ENCODE results near the gene ITGA4.

ITGA4 gene

GRCh38 chr2:181420259-181421130 lies 36.7 kb upstream of the ITGA4 start:
- TF ChIP-seq SIN3A (IDR thresholded peaks at IDR 0.05; ENCODE audit: borderline replicate concordance, insufficient read depth, low read length) (no peak), POLR2AphosphoS5 (IDR thresholded peaks at IDR 0.05; ENCODE audit: low read depth, low read length) (no peak), FOXP2 (optimal IDR thresholded peaks at IDR 0.05; ENCODE audit: borderline replicate concordance, extremely low read depth, extremely low read length, insufficient read depth) (no peak), TAF1 (IDR thresholded peaks at IDR 0.05; ENCODE audit: borderline replicate concordance, insufficient read depth, low read length) (no peak)
- TF ChIP-seq, protein P1, sequence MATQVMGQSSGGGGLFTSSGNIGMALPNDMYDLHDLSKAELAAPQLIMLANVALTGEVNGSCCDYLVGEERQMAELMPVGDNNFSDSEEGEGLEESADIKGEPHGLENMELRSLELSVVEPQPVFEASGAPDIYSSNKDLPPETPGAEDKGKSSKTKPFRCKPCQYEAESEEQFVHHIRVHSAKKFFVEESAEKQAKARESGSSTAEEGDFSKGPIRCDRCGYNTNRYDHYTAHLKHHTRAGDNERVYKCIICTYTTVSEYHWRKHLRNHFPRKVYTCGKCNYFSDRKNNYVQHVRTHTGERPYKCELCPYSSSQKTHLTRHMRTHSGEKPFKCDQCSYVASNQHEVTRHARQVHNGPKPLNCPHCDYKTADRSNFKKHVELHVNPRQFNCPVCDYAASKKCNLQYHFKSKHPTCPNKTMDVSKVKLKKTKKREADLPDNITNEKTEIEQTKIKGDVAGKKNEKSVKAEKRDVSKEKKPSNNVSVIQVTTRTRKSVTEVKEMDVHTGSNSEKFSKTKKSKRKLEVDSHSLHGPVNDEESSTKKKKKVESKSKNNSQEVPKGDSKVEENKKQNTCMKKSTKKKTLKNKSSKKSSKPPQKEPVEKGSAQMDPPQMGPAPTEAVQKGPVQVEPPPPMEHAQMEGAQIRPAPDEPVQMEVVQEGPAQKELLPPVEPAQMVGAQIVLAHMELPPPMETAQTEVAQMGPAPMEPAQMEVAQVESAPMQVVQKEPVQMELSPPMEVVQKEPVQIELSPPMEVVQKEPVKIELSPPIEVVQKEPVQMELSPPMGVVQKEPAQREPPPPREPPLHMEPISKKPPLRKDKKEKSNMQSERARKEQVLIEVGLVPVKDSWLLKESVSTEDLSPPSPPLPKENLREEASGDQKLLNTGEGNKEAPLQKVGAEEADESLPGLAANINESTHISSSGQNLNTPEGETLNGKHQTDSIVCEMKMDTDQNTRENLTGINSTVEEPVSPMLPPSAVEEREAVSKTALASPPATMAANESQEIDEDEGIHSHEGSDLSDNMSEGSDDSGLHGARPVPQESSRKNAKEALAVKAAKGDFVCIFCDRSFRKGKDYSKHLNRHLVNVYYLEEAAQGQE (IDR thresholded peaks at IDR 0.05; ENCODE audit: insufficient read depth in 1 of 2, low read depth in 2 of 2, low read length in 2 of 2) = no peak

- TF ChIP-seq SIN3A (IDR thresholded peaks at IDR 0.05; ENCODE audit: borderline replicate concordance, insufficient read depth, low read length) = no peak
- TF ChIP-seq POLR2AphosphoS5 (IDR thresholded peaks at IDR 0.05; ENCODE audit: low read depth, low read length) = no peak
- no peak for TF ChIP-seq TAF1 (IDR thresholded peaks at IDR 0.05; ENCODE audit: borderline replicate concordance, insufficient read depth, low read length)
- TF ChIP-seq, protein P1 (IDR thresholded peaks at IDR 0.05; ENCODE audit: insufficient read depth in 1 of 2, low read depth in 2 of 2, low read length in 2 of 2) = no peak
- no peak for TF ChIP-seq FOXP2 (optimal IDR thresholded peaks at IDR 0.05; ENCODE audit: borderline replicate concordance, extremely low read depth, extremely low read length, insufficient read depth)
These were observed 36.1 kb upstream of the ITGA4 start for GRCh38 chr2:181421131-181421458.

DNA sequence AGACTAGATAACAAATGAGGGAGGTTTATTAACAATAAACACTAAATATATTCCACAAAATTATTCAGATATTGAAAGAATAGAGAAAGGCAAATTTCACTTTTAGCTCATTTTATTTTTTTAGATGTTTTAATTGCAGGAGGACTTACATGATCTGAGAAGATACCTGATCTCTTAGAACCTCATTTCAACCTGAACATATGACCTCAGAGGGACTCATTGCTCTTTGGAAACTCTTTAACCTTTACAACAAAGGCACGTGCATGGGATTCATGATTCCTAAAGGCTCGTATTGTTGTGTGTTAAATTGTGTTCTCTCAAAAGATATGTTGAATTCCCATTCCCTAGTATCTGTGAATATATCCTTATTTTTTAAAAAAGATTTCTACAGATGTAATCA lies 35.7 kb upstream of the ITGA4 start:
- TF ChIP-seq, protein P1 (IDR thresholded peaks at IDR 0.05; ENCODE audit: insufficient read depth in 1 of 2, low read depth in 2 of 2, low read length in 2 of 2) = no peak
- no peak for TF ChIP-seq POLR2AphosphoS5 (IDR thresholded peaks at IDR 0.05; ENCODE audit: low read depth, low read length)
- no peak for TF ChIP-seq FOXP2 (optimal IDR thresholded peaks at IDR 0.05; ENCODE audit: borderline replicate concordance, extremely low read depth, extremely low read length, insufficient read depth)
- TF ChIP-seq SIN3A (IDR thresholded peaks at IDR 0.05; ENCODE audit: borderline replicate concordance, insufficient read depth, low read length) = no peak
- TF ChIP-seq TAF1 (IDR thresholded peaks at IDR 0.05; ENCODE audit: borderline replicate concordance, insufficient read depth, low read length) = no peak

DNA sequence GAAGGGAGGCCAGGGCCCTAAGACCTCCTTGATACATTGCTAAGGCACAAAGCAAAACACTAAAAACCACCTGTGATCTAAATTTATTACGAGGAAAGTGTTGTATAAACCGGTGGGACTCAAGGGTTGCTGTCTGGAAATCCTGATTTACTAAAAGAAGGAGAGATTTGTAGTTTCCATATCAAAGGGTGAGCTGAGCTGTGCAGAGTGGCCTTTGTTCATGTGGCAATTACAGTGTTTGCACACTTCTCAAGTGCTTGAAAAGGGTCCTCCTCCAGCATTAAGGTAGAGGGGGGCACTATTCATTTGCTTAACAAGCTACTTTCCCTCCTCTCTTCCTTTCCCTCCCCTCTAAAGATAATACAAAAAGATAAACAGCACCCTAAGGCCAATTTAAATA lies 30.5 kb upstream of the ITGA4 start:
- TF ChIP-seq, protein P1 (IDR thresholded peaks at IDR 0.05; ENCODE audit: insufficient read depth in 1 of 2, low read depth in 2 of 2, low read length in 2 of 2) = no peak
- TF ChIP-seq SIN3A (IDR thresholded peaks at IDR 0.05; ENCODE audit: borderline replicate concordance, insufficient read depth, low read length) = no peak
